CD4-positive, alpha-beta T cell treated with Interleukin-2 at 100 ng/mL for 4 hours (primary cell): ENCODE measurements around the gene TBC1D26.
A peak's percentile ranks its signal among the peaks of the same experiment; 100 is the strongest.
"Not testable (repeated sequence)": the region's sequence is repeated elsewhere in the genome, so short reads cannot be mapped to it uniquely, and the experiment has no call there.

ENCODE experiments used
- DNase-seq: peaks from one replicate; pipeline ENCODE4 v3.0.0-alpha.2; 2020; ENCODE audit warnings: low spot score

TBC1D26 gene

GRCh38 chr17:15731900-15732299, at the start of gene TBC1D26:
TBC1D26 (plus strand) TSS chr17:15732283; CDS start chr17:15735349, 3,066 bp downstream.
- DNase-seq, result not testable (repeated sequence)

- peak; percentile 5 for DNase-seq
These were observed 48.9 kb upstream of the TBC1D26 start for GRCh38 chr17:15683135-15683534.

- DNase-seq, result peak; percentile 79
These were observed 48.1 kb upstream of the TBC1D26 start, which contains the start of gene TRIM16 for GRCh38 chr17:15683824-15684478. TRIM16 (minus strand) TSS chr17:15684311; CDS start chr17:15651609, 32,702 bp downstream.

GRCh38 chr17:15687494-15687893, 44.6 kb upstream of the TBC1D26 start:
- DNase-seq, result not testable (repeated sequence)

- not testable (repeated sequence) for DNase-seq
These were observed 33.1 kb upstream of the TBC1D26 start for GRCh38 chr17:15698967-15699366.

GRCh38 chr17:15699413-15699924, 32.6 kb upstream of the TBC1D26 start, which contains the start of gene ZNF286A:
ZNF286A (plus strand) TSS chr17:15699752; CDS start chr17:15700330, 578 bp downstream.
- DNase-seq, result peak; percentile 99

GRCh38 chr17:15699937-15700336, 32.1 kb upstream of the TBC1D26 start:
- not testable (repeated sequence) for DNase-seq

- DNase-seq, result not testable (repeated sequence)
These were observed 27.8 kb upstream of the TBC1D26 start for GRCh38 chr17:15704239-15704638.

GRCh38 chr17:15704813-15705212, 27.3 kb upstream of the TBC1D26 start:
- not testable (repeated sequence) for DNase-seq

- not testable (repeated sequence) for DNase-seq
These were observed 23.2 kb upstream of the TBC1D26 start for GRCh38 chr17:15708879-15709278.

- DNase-seq, result not testable (repeated sequence)
These were observed 15.2 kb upstream of the TBC1D26 start for GRCh38 chr17:15716601-15717563.

- DNase-seq, result not testable (repeated sequence)
These were observed 1.5 kb upstream of the TBC1D26 start for GRCh38 chr17:15730535-15730934.

- DNase-seq, result not testable (repeated sequence)
These were observed 1.2 kb downstream of the TBC1D26 start for GRCh38 chr17:15733174-15733789.

GRCh38 chr17:15736578-15736977, 4.5 kb downstream of the TBC1D26 start:
- not testable (repeated sequence) for DNase-seq

GRCh38 chr17:15738066-15738465, 6.0 kb downstream of the TBC1D26 start:
- DNase-seq, result no peak

- DNase-seq, result not testable (repeated sequence)
These were observed 7.2 kb downstream of the TBC1D26 start for GRCh38 chr17:15739259-15739658.

- not testable (repeated sequence) for DNase-seq
These were observed 8.0 kb downstream of the TBC1D26 start for GRCh38 chr17:15740041-15740440.

GRCh38 chr17:15740570-15741120, 8.6 kb downstream of the TBC1D26 start:
- DNase-seq, result no peak

- DNase-seq, result no peak
These were observed 9.5 kb downstream of the TBC1D26 start for GRCh38 chr17:15741624-15742023.

GRCh38 chr17:15742051-15742795, 10.1 kb downstream of the TBC1D26 start:
- no peak for DNase-seq

- no peak for DNase-seq
These were observed 10.8 kb downstream of the TBC1D26 start for GRCh38 chr17:15742921-15743320.
